GM06990 (cell line): ENCODE measurements around the gene HIVEP3.

Experiments used
- DNase-seq: peaks from one replicate; pipeline ENCODE4 v3.0.0-alpha.2; 2011; ENCODE audit not compliant: insufficient read length; ENCODE audit errors: extremely low read depth
- H3K27me3 ChIP-seq: replicated peaks from 2 replicates; pipeline ENCODE4 v1.6.0; 2011; ENCODE audit warnings: low read length; ENCODE audit not compliant: control insufficient read depth, insufficient read depth
- H3K36me3 ChIP-seq: 2 replicates; pipeline ENCODE4 v1.5.1; 2011; ENCODE audit warnings: low read length; ENCODE audit not compliant: control insufficient read depth, insufficient read depth
- H3K4me3 ChIP-seq: replicated peaks from 2 replicates; pipeline ENCODE4 v1.5.1; 2011; ENCODE audit warnings: low read depth, mild to moderate bottlenecking, control low read depth, low read length
- CTCF ChIP-seq: IDR thresholded peaks from 2 replicates; pipeline ENCODE4 v1.5.1; 2011; ENCODE audit warnings: low read length, control low read depth, mild to moderate bottlenecking, inconsistent platforms; ENCODE audit not compliant: insufficient read depth, poor library complexity, severe bottlenecking

HIVEP3 gene

GRCh38 chr1:41479000-41479807, 439.5 kb downstream of the HIVEP3 start:
- no peak for DNase-seq
- TF ChIP-seq CTCF = no peak
- no peaks in the 10 kb centered on the region for H3K36me3 ChIP-seq
- no peaks in the 10 kb centered on the region for H3K27me3 ChIP-seq
- H3K4me3 ChIP-seq = no peak overlapping the region

- H3K4me3 ChIP-seq = no peak overlapping the region
- no peak for DNase-seq
- no peaks in the 10 kb centered on the region for H3K36me3 ChIP-seq
- H3K27me3 ChIP-seq = no peaks in the 10 kb centered on the region
- no peak for TF ChIP-seq CTCF
Observed at GRCh38 chr1:41478118-41478748, 440.5 kb downstream of the HIVEP3 start.

- no peak for DNase-seq
- Histone ChIP-seq H3K4me3 (no peak overlapping the region), H3K27me3 (no peaks in the 10 kb centered on the region), H3K36me3 (no peaks in the 10 kb centered on the region)
- TF ChIP-seq CTCF = no peak
Observed at GRCh38 chr1:41476807-41477361, 441.8 kb downstream of the HIVEP3 start.

DNA sequence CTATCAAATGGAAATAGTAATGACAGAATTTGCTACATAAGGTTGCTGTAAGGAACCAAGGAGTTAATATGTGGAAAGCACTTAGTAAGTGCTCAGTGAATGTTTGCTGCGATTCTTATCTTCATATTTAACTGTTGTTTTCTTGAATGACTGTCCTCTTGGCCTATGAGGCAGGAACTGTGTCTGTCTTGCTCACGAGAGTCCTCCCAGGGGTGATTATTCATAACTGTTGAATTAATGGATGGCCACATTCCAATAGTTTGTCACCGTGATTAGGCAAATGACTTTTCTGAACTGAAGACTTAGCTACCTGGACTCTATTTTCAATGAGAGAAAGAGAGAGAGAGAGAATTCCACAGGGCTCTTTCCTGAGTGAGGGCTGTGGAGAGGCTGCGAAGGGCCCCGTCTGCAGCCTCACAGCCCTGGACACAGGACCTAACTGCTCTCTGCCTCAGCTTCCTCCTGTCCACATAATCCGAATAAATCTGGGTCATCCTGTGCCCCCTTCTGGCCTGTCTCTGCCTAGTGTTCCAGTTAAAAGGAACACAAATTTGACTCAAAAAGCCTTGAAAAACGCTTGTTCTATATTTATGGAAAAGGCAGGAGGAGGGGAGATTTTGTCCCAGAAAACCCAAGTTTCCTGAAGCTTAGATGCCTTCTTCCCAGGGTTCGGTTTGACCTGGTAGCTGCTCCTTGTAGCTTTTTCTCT, 442.7 kb downstream of the HIVEP3 start:
- DNase-seq = no peak
- Histone ChIP-seq H3K27me3 (no peaks in the 10 kb centered on the region; the same call in 1 of the 2 replicates), H3K4me3 (no peak overlapping the region), H3K36me3 (no peaks in the 10 kb centered on the region)
- TF ChIP-seq CTCF = no peak

DNA sequence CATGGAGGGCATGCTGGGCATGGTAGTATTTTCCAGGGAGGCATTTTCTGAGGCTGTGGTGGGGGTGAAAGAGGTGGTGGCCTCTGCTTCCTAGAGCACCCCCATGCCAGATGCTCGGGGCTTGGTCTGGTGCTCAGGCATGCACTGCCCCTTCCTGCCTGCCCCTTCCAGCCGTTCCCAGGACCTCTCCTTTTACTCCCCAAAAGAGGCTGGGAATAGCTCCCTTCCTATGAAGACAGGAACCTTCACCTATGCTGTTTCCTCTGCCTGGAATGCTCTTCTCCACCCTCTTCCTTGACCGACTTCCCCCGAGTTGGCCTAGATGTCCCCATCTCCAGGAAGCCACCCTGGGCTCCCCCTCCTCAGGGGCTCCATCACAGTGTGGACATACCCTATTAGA, 443.4 kb downstream of the HIVEP3 start:
- Histone ChIP-seq H3K27me3 (no peaks in the 10 kb centered on the region; the same call in 1 of the 2 replicates), H3K36me3 (no peaks in the 10 kb centered on the region), H3K4me3 (no peak overlapping the region)
- TF ChIP-seq CTCF = no peak
- no peak for DNase-seq
